ENCODE data around the gene UROS.

DNA sequence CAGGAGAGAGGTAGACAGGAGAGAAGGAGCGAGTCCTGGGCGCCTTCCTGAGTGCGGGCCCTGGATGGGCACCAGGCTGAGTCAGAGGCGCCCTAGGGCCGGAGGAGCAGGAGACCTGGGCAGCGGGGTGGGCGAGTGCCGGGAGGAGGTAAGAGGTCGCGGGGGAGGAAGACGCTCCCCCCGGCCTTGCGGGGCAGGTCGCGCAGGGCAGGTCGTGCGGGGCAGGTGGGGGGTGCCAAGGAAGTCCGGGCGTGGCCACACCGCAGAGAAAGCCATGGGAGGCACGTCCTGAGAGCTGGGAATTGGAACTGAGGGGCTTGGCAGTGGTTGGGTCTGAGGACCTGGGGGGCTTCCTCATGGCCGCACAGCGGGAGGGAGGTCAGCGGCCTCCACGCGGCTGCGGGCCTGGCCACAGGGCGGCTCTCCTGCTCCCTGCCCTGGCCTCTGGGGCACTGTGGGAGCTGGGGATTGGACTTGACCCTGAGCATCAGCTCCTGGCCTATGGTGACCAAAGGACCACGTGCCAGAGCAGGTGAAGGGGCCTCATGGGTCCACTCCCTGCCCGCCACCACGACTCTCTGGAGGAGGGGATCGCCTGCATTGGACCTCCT, 48.4 kb downstream of the UROS start:
- TF ChIP-seq, protein P1, sequence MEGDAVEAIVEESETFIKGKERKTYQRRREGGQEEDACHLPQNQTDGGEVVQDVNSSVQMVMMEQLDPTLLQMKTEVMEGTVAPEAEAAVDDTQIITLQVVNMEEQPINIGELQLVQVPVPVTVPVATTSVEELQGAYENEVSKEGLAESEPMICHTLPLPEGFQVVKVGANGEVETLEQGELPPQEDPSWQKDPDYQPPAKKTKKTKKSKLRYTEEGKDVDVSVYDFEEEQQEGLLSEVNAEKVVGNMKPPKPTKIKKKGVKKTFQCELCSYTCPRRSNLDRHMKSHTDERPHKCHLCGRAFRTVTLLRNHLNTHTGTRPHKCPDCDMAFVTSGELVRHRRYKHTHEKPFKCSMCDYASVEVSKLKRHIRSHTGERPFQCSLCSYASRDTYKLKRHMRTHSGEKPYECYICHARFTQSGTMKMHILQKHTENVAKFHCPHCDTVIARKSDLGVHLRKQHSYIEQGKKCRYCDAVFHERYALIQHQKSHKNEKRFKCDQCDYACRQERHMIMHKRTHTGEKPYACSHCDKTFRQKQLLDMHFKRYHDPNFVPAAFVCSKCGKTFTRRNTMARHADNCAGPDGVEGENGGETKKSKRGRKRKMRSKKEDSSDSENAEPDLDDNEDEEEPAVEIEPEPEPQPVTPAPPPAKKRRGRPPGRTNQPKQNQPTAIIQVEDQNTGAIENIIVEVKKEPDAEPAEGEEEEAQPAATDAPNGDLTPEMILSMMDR (IDR thresholded peaks at IDR 0.05) = no peak
- no peak for TF ChIP-seq ZFX (IDR thresholded peaks at IDR 0.05; ENCODE audit: borderline replicate concordance)
